ENCODE measurements around the gene NDRG3. TPM values are rescaled to one million over a fixed set of nuclear protein-coding genes. Genes with fewer than 3 reads are reported as not detected.
"Not testable (repeated sequence)": the region's sequence is repeated elsewhere in the genome, so short reads cannot be mapped to it uniquely, and the experiment has no call there.

Gene NDRG3
- total RNA-seq, 1 experiment from 2014 or later, result 33.6 TPM

- H3K4me3 ChIP-seq (ENCODE audit: low read length), result no peak overlapping the region
- no peak overlapping the region for H3K4me2 ChIP-seq (ENCODE audit: low read depth, low read length, poor library complexity, severe bottlenecking)
- no peaks in the 10 kb centered on the region for H4K20me1 ChIP-seq (ENCODE audit: insufficient read depth, low read depth, low read length)
- H2AFZ ChIP-seq (ENCODE audit: low read length), result no peak overlapping the region
- H3K9ac ChIP-seq (ENCODE audit: low read length), result no peak overlapping the region
- H3K27me3 ChIP-seq (ENCODE audit: low read length), result no peaks in the 10 kb centered on the region
- H3K79me2 ChIP-seq (ENCODE audit: low read length), result no peaks in the 10 kb centered on the region
- no peaks in the 10 kb centered on the region for H3K9me3 ChIP-seq (ENCODE audit: low read length)
- H3K4me1 ChIP-seq (ENCODE audit: low read length), result peaks cover 16% of the 10 kb centered on the region
- H3K9me2 ChIP-seq (replicated peaks; ENCODE audit: insufficient read depth, low read length), result no peaks in the 10 kb centered on the region
- no peak for DNase-seq
- no peak overlapping the region for H3K27ac ChIP-seq (ENCODE audit: low read length)
- H3K36me3 ChIP-seq (ENCODE audit: insufficient read depth, low read length), result no peaks in the 10 kb centered on the region
These were observed 100.5 kb downstream of the NDRG3 start for GRCh38 chr20:36645353-36645752.

- no peak for DNase-seq
- Histone ChIP-seq H3K4me3 (ENCODE audit: low read length) (no peak overlapping the region), H2AFZ (ENCODE audit: low read length) (no peak overlapping the region), H3K27ac (ENCODE audit: low read length) (no peak overlapping the region), H3K9ac (ENCODE audit: low read length) (no peak overlapping the region), H3K4me2 (ENCODE audit: low read depth, low read length, poor library complexity, severe bottlenecking) (no peak overlapping the region), H4K20me1 (ENCODE audit: insufficient read depth, low read depth, low read length) (no peaks in the 10 kb centered on the region), H3K27me3 (ENCODE audit: low read length) (no peaks in the 10 kb centered on the region), H3K4me1 (ENCODE audit: low read length) (peaks cover 16% of the 10 kb centered on the region), H3K79me2 (ENCODE audit: low read length) (no peaks in the 10 kb centered on the region), H3K36me3 (ENCODE audit: insufficient read depth, low read length) (no peaks in the 10 kb centered on the region), H3K9me2 (replicated peaks; ENCODE audit: insufficient read depth, low read length) (no peaks in the 10 kb centered on the region), H3K9me3 (ENCODE audit: low read length) (no peaks in the 10 kb centered on the region)
These were observed 101.2 kb downstream of the NDRG3 start for GRCh38 chr20:36644706-36645095.

- Histone ChIP-seq H3K4me1 (ENCODE audit: low read length) (peaks cover 16% of the 10 kb centered on the region), H3K36me3 (ENCODE audit: insufficient read depth, low read length) (no peaks in the 10 kb centered on the region), H3K9me3 (ENCODE audit: low read length) (no peaks in the 10 kb centered on the region), H2AFZ (ENCODE audit: low read length) (no peak overlapping the region), H3K9ac (ENCODE audit: low read length) (no peak overlapping the region), H3K4me3 (ENCODE audit: low read length) (no peak overlapping the region), H4K20me1 (ENCODE audit: insufficient read depth, low read depth, low read length) (no peaks in the 10 kb centered on the region), H3K79me2 (ENCODE audit: low read length) (no peaks in the 10 kb centered on the region), H3K4me2 (ENCODE audit: low read depth, low read length, poor library complexity, severe bottlenecking) (no peak overlapping the region), H3K27me3 (ENCODE audit: low read length) (no peaks in the 10 kb centered on the region), H3K27ac (ENCODE audit: low read length) (no peak overlapping the region), H3K9me2 (replicated peaks; ENCODE audit: insufficient read depth, low read length) (no peaks in the 10 kb centered on the region)
- DNase-seq, result no peak
These were observed 101.7 kb downstream of the NDRG3 start for GRCh38 chr20:36644032-36644705.

- Histone ChIP-seq H3K4me2 (ENCODE audit: low read depth, low read length, poor library complexity, severe bottlenecking) (no peak overlapping the region), H3K9me3 (ENCODE audit: low read length) (no peaks in the 10 kb centered on the region), H2AFZ (ENCODE audit: low read length) (no peak overlapping the region), H3K27ac (ENCODE audit: low read length) (no peak overlapping the region), H4K20me1 (ENCODE audit: insufficient read depth, low read depth, low read length) (no peaks in the 10 kb centered on the region), H3K36me3 (ENCODE audit: insufficient read depth, low read length) (no peaks in the 10 kb centered on the region), H3K27me3 (ENCODE audit: low read length) (no peaks in the 10 kb centered on the region), H3K79me2 (ENCODE audit: low read length) (no peaks in the 10 kb centered on the region), H3K9ac (ENCODE audit: low read length) (no peak overlapping the region), H3K4me3 (ENCODE audit: low read length) (no peak overlapping the region), H3K9me2 (replicated peaks; ENCODE audit: insufficient read depth, low read length) (no peaks in the 10 kb centered on the region), H3K4me1 (ENCODE audit: low read length) (peaks cover 15% of the 10 kb centered on the region)
- no peak for DNase-seq
These were observed 103.8 kb downstream of the NDRG3 start for GRCh38 chr20:36642136-36642535.

- Histone ChIP-seq H3K79me2 (ENCODE audit: low read length) (no peaks in the 10 kb centered on the region), H3K4me3 (ENCODE audit: low read length) (no peak overlapping the region), H3K9me2 (replicated peaks; ENCODE audit: insufficient read depth, low read length) (no peaks in the 10 kb centered on the region), H3K9me3 (ENCODE audit: low read length) (no peaks in the 10 kb centered on the region), H3K4me1 (ENCODE audit: low read length) (peaks cover 8% of the 10 kb centered on the region), H3K27ac (ENCODE audit: low read length) (no peak overlapping the region), H2AFZ (ENCODE audit: low read length) (no peak overlapping the region), H3K9ac (ENCODE audit: low read length) (no peak overlapping the region), H3K36me3 (ENCODE audit: insufficient read depth, low read length) (no peaks in the 10 kb centered on the region), H3K4me2 (ENCODE audit: low read depth, low read length, poor library complexity, severe bottlenecking) (no peak overlapping the region), H4K20me1 (ENCODE audit: insufficient read depth, low read depth, low read length) (no peaks in the 10 kb centered on the region), H3K27me3 (ENCODE audit: low read length) (no peaks in the 10 kb centered on the region)
- DNase-seq, result no peak
These were observed 104.4 kb downstream of the NDRG3 start for GRCh38 chr20:36641506-36641843.

GRCh38 chr20:36638876-36639400 lies 107.0 kb downstream of the NDRG3 start:
- H3K27me3 ChIP-seq (ENCODE audit: low read length); H3K4me2 ChIP-seq (ENCODE audit: low read depth, low read length, poor library complexity, severe bottlenecking); H3K9me2 ChIP-seq (replicated peaks; ENCODE audit: insufficient read depth, low read length); H2AFZ ChIP-seq (ENCODE audit: low read length); H4K20me1 ChIP-seq (ENCODE audit: insufficient read depth, low read depth, low read length); H3K4me3 ChIP-seq (ENCODE audit: low read length); H3K27ac ChIP-seq (ENCODE audit: low read length); H3K36me3 ChIP-seq (ENCODE audit: insufficient read depth, low read length); H3K9me3 ChIP-seq (ENCODE audit: low read length); H3K79me2 ChIP-seq (ENCODE audit: low read length); H3K9ac ChIP-seq (ENCODE audit: low read length); H3K4me1 ChIP-seq (ENCODE audit: low read length); DNase-seq: not testable (repeated sequence)

GRCh38 chr20:36634342-36634741 lies 111.5 kb downstream of the NDRG3 start:
- no peak overlapping the region for H3K4me3 ChIP-seq (ENCODE audit: low read length)
- no peak overlapping the region for H3K27ac ChIP-seq (ENCODE audit: low read length)
- H3K79me2 ChIP-seq (ENCODE audit: low read length), result no peaks in the 10 kb centered on the region
- H3K36me3 ChIP-seq (ENCODE audit: insufficient read depth, low read length), result no peaks in the 10 kb centered on the region
- H3K27me3 ChIP-seq (ENCODE audit: low read length), result no peaks in the 10 kb centered on the region
- H3K9me2 ChIP-seq (replicated peaks; ENCODE audit: insufficient read depth, low read length), result no peaks in the 10 kb centered on the region
- no peak overlapping the region for H2AFZ ChIP-seq (ENCODE audit: low read length)
- H3K9ac ChIP-seq (ENCODE audit: low read length), result no peak overlapping the region
- H3K9me3 ChIP-seq (ENCODE audit: low read length), result no peaks in the 10 kb centered on the region
- no peak overlapping the region for H3K4me2 ChIP-seq (ENCODE audit: low read depth, low read length, poor library complexity, severe bottlenecking)
- H3K4me1 ChIP-seq (ENCODE audit: low read length), result no peaks in the 10 kb centered on the region
- H4K20me1 ChIP-seq (ENCODE audit: insufficient read depth, low read depth, low read length), result no peaks in the 10 kb centered on the region
- no peak for DNase-seq

- no peaks in the 10 kb centered on the region for H4K20me1 ChIP-seq (ENCODE audit: insufficient read depth, low read depth, low read length)
- no peaks in the 10 kb centered on the region for H3K36me3 ChIP-seq (ENCODE audit: insufficient read depth, low read length)
- H3K79me2 ChIP-seq (ENCODE audit: low read length), result no peaks in the 10 kb centered on the region
- H3K4me2 ChIP-seq (ENCODE audit: low read depth, low read length, poor library complexity, severe bottlenecking), result no peak overlapping the region
- no peaks in the 10 kb centered on the region for H3K9me3 ChIP-seq (ENCODE audit: low read length)
- no peaks in the 10 kb centered on the region for H3K27me3 ChIP-seq (ENCODE audit: low read length)
- H3K4me1 ChIP-seq (ENCODE audit: low read length), result no peaks in the 10 kb centered on the region
- H3K9me2 ChIP-seq (replicated peaks; ENCODE audit: insufficient read depth, low read length), result no peaks in the 10 kb centered on the region
- no peak overlapping the region for H3K4me3 ChIP-seq (ENCODE audit: low read length)
- DNase-seq, result no peak
- no peak overlapping the region for H3K27ac ChIP-seq (ENCODE audit: low read length)
- no peak overlapping the region for H3K9ac ChIP-seq (ENCODE audit: low read length)
- no peak overlapping the region for H2AFZ ChIP-seq (ENCODE audit: low read length)
These were observed 112.6 kb downstream of the NDRG3 start for GRCh38 chr20:36633285-36633772.

Measured in Karpas-422 (cell line).